Right lobe of liver (tissue), 6 donors: ENCODE results near the gene FKBP1A. TPM values are rescaled to one million over a fixed set of nuclear protein-coding genes. Genes with fewer than 3 reads are reported as not detected.

Experiments used
- ATAC-seq, 4 donors: fragments of 200-7000 bp; cut with Tn5 transposase; one replicate each; pipeline ENCODE4 v1.9.1; 2020; ENCODE audit warnings: mild to moderate bottlenecking in 4 of 4, moderate library complexity in 4 of 4
- DNase-seq, 3 donors: peaks; one replicate each; pipeline ENCODE4 v3.0.0-alpha.2; 2020
- H3K27ac ChIP-seq, 3 donors: fragments of 200-600 bp; one replicate each; pipeline ENCODE4 v1.8.0; 2022
- H3K27me3 ChIP-seq, 2 donors: fragments of 200-600 bp; one replicate each; pipeline ENCODE4 v1.8.0; 2022
- H3K36me3 ChIP-seq, 4 donors: fragments of 200-600 bp; sonication (generic) in 1 of 4; one replicate each; pipeline versions ENCODE4 v1.5.1 to v1.8.0; 2017 to 2022; ENCODE audit warnings: control low read depth in 1 of 4
- H3K4me1 ChIP-seq, 4 donors: fragments of 200-600 bp; sonication (generic) in 1 of 4; one replicate each; pipeline versions ENCODE4 v1.5.1 to v1.8.0; 2017 to 2022; ENCODE audit warnings: control low read depth in 1 of 4
- H3K4me3 ChIP-seq, 3 donors: fragments of 200-600 bp; one replicate each; pipeline ENCODE4 v1.8.0; 2022
- H3K9me3 ChIP-seq, 4 donors: fragments of 200-600 bp; sonication (generic) in 1 of 4; one replicate each; pipeline versions ENCODE4 v1.5.1 to v1.8.0; 2017 to 2022; ENCODE audit warnings: control low read depth in 1 of 4
- CTCF ChIP-seq, 4 donors: fragments of 200-600 bp in 3 of 4; fragments of 450-650 bp in 1 of 4; IDR thresholded peaks; one replicate each; pipeline versions ENCODE4 v1.5.1 to v1.8.0; 2016 to 2022; ENCODE audit warnings: antibody characterized with exemption in 4 of 4, mild to moderate bottlenecking in 2 of 4
- POLR2A ChIP-seq: fragments of 450-650 bp; IDR thresholded peaks from one replicate; pipeline ENCODE4 v1.6.1; 2017; ENCODE audit warnings: antibody characterized with exemption, mild to moderate bottlenecking
- WGBS: methylation state at CpG from one replicate; pipeline ENCODE4 v1.1.6; 2018; ENCODE audit warnings: low coverage, low lambda C conversion rate; ENCODE audit not compliant: insufficient coverage; ENCODE audit errors: missing lambda C conversion rate; 5-methylcytosine and 5-hydroxymethylcytosine counted together
- intact Hi-C, 2 donors: fragments of 100-400 bp; cut with DNase I; formaldehyde crosslinking; loops; one replicate each; pipeline versions ENCODE4 v1.11.2 to v1.14.1; 2022
- total RNA-seq, 6 experiments: library from RNA; depleted of rRNA in 2 of 6; stranded (reverse); fragments of >200 nt in 2 of 6; fragmentation: NEBNext Ultra II Directional in 3 of 6; extraction: Animal tissue kit (Norgen Biotek cat#: 25700) in 3 of 6; gene quantifications; one replicate each; pipeline versions ENCODE4 v1.1.0 to v1.2.4, GENCODE V29; 2016 to 2023
- donor health status: DM: no; HTN: yes; CAD: no.
- donor health status: DM: no; HTN: no; CAD: no.
- donor health status: DM: no; HTN: no; CAD: no.
- donor health status: DM: no; HTN: yes; CAD: no.
- donor health status: DM: no; HTN: yes; CAD: no.

FKBP1A gene
- total RNA-seq, 6 experiments from 2014 or later: 56.9 to 86.9 (median 63.4) TPM

- Histone ChIP-seq H3K4me3 (no peak overlapping the region), H3K4me1 (peaks cover 0 to 8% (median 0%) of the 10 kb centered on the region in 4 donors), H3K27ac (no peak overlapping the region), H3K9me3 (no peaks in the 10 kb centered on the region), H3K36me3 (no peaks in the 10 kb centered on the region), H3K27me3 (no peaks in the 10 kb centered on the region)
- intact Hi-C loops: no loop called here
- DNase-seq: no peak
- no peak for TF ChIP-seq POLR2A
- no peak for TF ChIP-seq CTCF (IDR thresholded peaks at IDR 0.05)
- WGBS: 62% methylated on average over 4 of the region's 4 CpGs
- ATAC-seq: no peak
Measured at GRCh38 chr20:1319051-1319450, 73.8 kb downstream of the FKBP1A start.

Other genes with a start within 250 kb of the FKBP1A start
- 1 to 10 TPM in 4 of 6 experiments, under 1 TPM in 2; 0.37 to 2.8 (median 1.8) TPM for gene TMEM74B, start 208.1 kb downstream of the FKBP1A start, total RNA-seq
- gene C20orf202, start 189.6 kb downstream of the FKBP1A start, total RNA-seq: under 1 TPM in 1 of 6 experiments, not detected in 5; 0.19 TPM
- gene RAD21L1, start 167.0 kb downstream of the FKBP1A start, total RNA-seq: not detected
- gene SNPH, start 126.8 kb downstream of the FKBP1A start, total RNA-seq: under 1 TPM; 0.11 to 0.61 (median 0.12) TPM
- gene SDCBP2, start 63.9 kb downstream of the FKBP1A start, total RNA-seq: 10 to 100 TPM in 3 of 6 experiments, 1 to 10 TPM in 3; 2.0 to 43.3 (median 16.6) TPM
- 10 to 100 TPM; 40.8 to 53.5 (median 43.4) TPM for gene NSFL1C, start 73.8 kb upstream of the FKBP1A start, total RNA-seq
- 1 to 10 TPM in 5 of 6 experiments, under 1 TPM in 1; 0.55 to 5.6 (median 2.4) TPM for gene SIRPB2, start 98.4 kb upstream of the FKBP1A start, total RNA-seq
- gene SIRPD, start 164.7 kb upstream of the FKBP1A start, total RNA-seq: not detected
- 1 to 10 TPM in 5 of 6 experiments, under 1 TPM in 1; 0.73 to 5.1 (median 3.9) TPM for gene SIRPB1, start 227.0 kb upstream of the FKBP1A start, total RNA-seq